K562 (cell line): ENCODE measurements around the gene PSMA6. TPM values are rescaled to one million over a fixed set of nuclear protein-coding genes. Genes with fewer than 3 reads are reported as not detected.

Source experiments
- BRCA1 ChIP-seq, 2 experiments: fragments of 450-650 bp in 1 of 2; sonication (generic) in 1 of 2; formaldehyde crosslinking in 1 of 2; IDR thresholded peaks; 2 replicates each; pipeline versions ENCODE4 v1.5.0 to v1.6.1; 2017 to 2020; ENCODE audit warnings: mild to moderate bottlenecking in 1 of 2, missing genetic modification reagents in 1 of 2
- CBX1 ChIP-seq: sonication (generic); IDR thresholded peaks from 2 replicates; pipeline ENCODE4 v1.6.1; 2016; ENCODE audit warnings: antibody characterized with exemption, low read depth, mild to moderate bottlenecking
- DIDO1 ChIP-seq: fragments of 450-650 bp; IDR thresholded peaks from 2 replicates; pipeline ENCODE4 v1.6.1; 2016; ENCODE audit warnings: low read depth, missing biosample characterization, missing genetic modification characterization
- FOXJ2 ChIP-seq: fragments of 200-800 bp; sonication (Bioruptor generic); IDR thresholded peaks from 2 replicates; pipeline ENCODE4 v1.6.1; 2016; ENCODE audit warnings: missing genetic modification characterization, missing compliant biosample characterization
- FOXK1 ChIP-seq: sonication (generic); formaldehyde crosslinking; IDR thresholded peaks from 2 replicates; pipeline ENCODE4 v1.8.0; 2022; ENCODE audit warnings: missing genetic modification reagents, mild to moderate bottlenecking, borderline replicate concordance
- FOXP1 ChIP-seq: sonication (generic); formaldehyde crosslinking; IDR thresholded peaks from 2 replicates; pipeline ENCODE4 v1.8.0; 2022; ENCODE audit warnings: mild to moderate bottlenecking, missing genetic modification reagents
- HDAC3 ChIP-seq: fragments of 450-650 bp; IDR thresholded peaks from 2 replicates; pipeline ENCODE4 v1.6.1; 2018; ENCODE audit warnings: borderline replicate concordance, mild to moderate bottlenecking, moderate library complexity; ENCODE audit not compliant: partially characterized antibody
- KDM4B ChIP-seq, 2 experiments: fragments of 450-650 bp in 1 of 2; sonication (generic) in 1 of 2; IDR thresholded peaks; 2 replicates each; pipeline ENCODE4 v1.6.1; 2016 to 2017; ENCODE audit warnings: borderline replicate concordance in 2 of 2, antibody characterized with exemption in 1 of 2, low read depth in 1 of 2, mild to moderate bottlenecking in 1 of 2
- NKRF ChIP-seq: fragments of 450-650 bp; IDR thresholded peaks from 2 replicates; pipeline ENCODE4 v1.6.1; 2016; ENCODE audit warnings: borderline replicate concordance
- NR2C1 ChIP-seq, 2 experiments: fragments of 450-650 bp; IDR thresholded peaks; 2 replicates each; pipeline ENCODE4 v1.6.1; 2017; ENCODE audit warnings: mild to moderate bottlenecking in 2 of 2, antibody characterized with exemption in 1 of 2, inconsistent platforms in 1 of 2, missing compliant biosample characterization in 1 of 2, missing genetic modification characterization in 1 of 2
- RAD51 ChIP-seq: fragments of 450-650 bp; IDR thresholded peaks from 2 replicates; pipeline ENCODE4 v1.7.1; 2016; ENCODE audit warnings: low read depth, mild to moderate bottlenecking, borderline replicate concordance
- SMARCE1 ChIP-seq: fragments of 450-650 bp; IDR thresholded peaks from 2 replicates; pipeline ENCODE4 v1.7.1; 2016; ENCODE audit warnings: mild to moderate bottlenecking
- STAG1 ChIP-seq: sonication (generic); formaldehyde crosslinking; IDR thresholded peaks from 2 replicates; pipeline ENCODE4 v1.5.0; 2020; ENCODE audit warnings: missing genetic modification reagents, borderline replicate concordance
- TAF9B ChIP-seq: fragments of 450-650 bp; IDR thresholded peaks from 2 replicates; pipeline ENCODE4 v1.6.1; 2018; ENCODE audit warnings: mild to moderate bottlenecking; ENCODE audit not compliant: partially characterized antibody
- TBP ChIP-seq: optimal IDR thresholded peaks from 2 replicates; pipeline ENCODE3; 2011; ENCODE audit warnings: low read depth, low read length, improper control_type of control experiment
- TCF7 ChIP-seq: sonication (generic); IDR thresholded peaks from 2 replicates; pipeline ENCODE4 v1.6.1; 2016; ENCODE audit warnings: antibody characterized with exemption, borderline replicate concordance
- TGIF2 ChIP-seq: sonication (generic); formaldehyde crosslinking; IDR thresholded peaks from 2 replicates; pipeline ENCODE4 v1.8.1; 2022; ENCODE audit warnings: mild to moderate bottlenecking, missing genetic modification reagents, moderate library complexity
- USF1 ChIP-seq: sonication (generic); formaldehyde crosslinking; IDR thresholded peaks from 2 replicates; pipeline ENCODE4 v1.9.0; 2022; ENCODE audit warnings: mild to moderate bottlenecking, missing genetic modification reagents
- ZNF12 ChIP-seq: sonication (generic); formaldehyde crosslinking; IDR thresholded peaks from 2 replicates; pipeline ENCODE4 v1.4.0; 2020; ENCODE audit warnings: mild to moderate bottlenecking, missing genetic modification reagents
- ZNF224 ChIP-seq: sonication (generic); formaldehyde crosslinking; IDR thresholded peaks from 2 replicates; pipeline ENCODE4 v1.8.0; 2022; ENCODE audit warnings: mild to moderate bottlenecking, missing genetic modification reagents
- ZNF511 ChIP-seq: sonication (generic); formaldehyde crosslinking; IDR thresholded peaks from 2 replicates; pipeline ENCODE4 v1.8.0; 2022; ENCODE audit warnings: mild to moderate bottlenecking, missing genetic modification reagents
- ZNF695 ChIP-seq: fragments of 450-650 bp; formaldehyde crosslinking; IDR thresholded peaks from 2 replicates; pipeline ENCODE4 v1.4.0; 2020; ENCODE audit warnings: mild to moderate bottlenecking, moderate library complexity
- ZNF76 ChIP-seq: fragments of 250-450 bp; sonication (Bioruptor Pico); IDR thresholded peaks from 2 replicates; pipeline ENCODE4 v1.4.0; 2020; ENCODE audit warnings: mild to moderate bottlenecking, moderate library complexity, borderline replicate concordance
- polyA plus RNA-seq, 8 experiments: library from polyadenylated mRNA; depleted of rRNA in 4 of 8; stranded (reverse) in 5 of 8; unstranded in 3 of 8; fragments of >200 nt; fragmentation: Nextera tagmentation in 2 of 8; fragmentation: Illumina TruSeq in 1 of 8; extraction: Ambion mirVana in 2 of 8; extraction: Trizol in 1 of 8; gene quantifications; 2 replicates each; pipeline versions ENCODE4 v1.2.1 to v1.2.3, GENCODE V29; 2011 to 2014; ENCODE audit warnings: inconsistent platforms in 1 of 8, missing spikeins in 1 of 8
- total RNA-seq, 7 experiments: library from RNA; depleted of rRNA in 6 of 7; stranded (reverse); fragments of >200 nt in 6 of 7; fragmentation: Illumina TruSeq in 2 of 7; extraction: Trizol in 2 of 7; gene quantifications; 2 replicates each; pipeline versions ENCODE4 v1.2.1 to v1.2.3, GENCODE V29; 2011 to 2021; ENCODE audit warnings: low replicate concordance in 1 of 7
- TF ChIP-seq, protein P1 (sequence below): fragments of 250-450 bp; sonication (Bioruptor Pico); IDR thresholded peaks from 2 replicates; pipeline ENCODE4 v1.4.0; 2020; ENCODE audit warnings: mild to moderate bottlenecking

Gene PSMA6
- total and polyA plus RNA-seq, 9 of the 15 experiments (the other 6 are each of a cell fraction or from before 2014, with no cell fraction given): 210 to 952 (median 288) TPM

GRCh38 chr14:35336494-35337268 is 44.5 kb downstream of the PSMA6 start (continued):
- TF ChIP-seq ZNF695 (CRISPR knock-in tag): no peak
- TF ChIP-seq CBX1: no peak
- TF ChIP-seq ZNF12: no peak
- no peak for TF ChIP-seq ZNF224 (CRISPR knock-in tag)
- TF ChIP-seq ZNF511: 0 out of 2 replicates have a peak, but pooled peaks have one; percentile 21
- no peak for TF ChIP-seq STAG1 (CRISPR knock-in tag)
- TF ChIP-seq HDAC3: no peak
- TF ChIP-seq NKRF: no peak
- no peak for TF ChIP-seq TGIF2 (CRISPR knock-in tag)
- TF ChIP-seq TBP: peak; percentile 9
- TF ChIP-seq SMARCE1: no peak; the same call in 1 of the 2 replicates
- no peak for TF ChIP-seq FOXK1 (CRISPR knock-in tag)
- TF ChIP-seq RAD51: no peak
- TF ChIP-seq TCF7: no peak
- peak; percentile 39 for TF ChIP-seq TAF9B
- TF ChIP-seq, protein P1, sequence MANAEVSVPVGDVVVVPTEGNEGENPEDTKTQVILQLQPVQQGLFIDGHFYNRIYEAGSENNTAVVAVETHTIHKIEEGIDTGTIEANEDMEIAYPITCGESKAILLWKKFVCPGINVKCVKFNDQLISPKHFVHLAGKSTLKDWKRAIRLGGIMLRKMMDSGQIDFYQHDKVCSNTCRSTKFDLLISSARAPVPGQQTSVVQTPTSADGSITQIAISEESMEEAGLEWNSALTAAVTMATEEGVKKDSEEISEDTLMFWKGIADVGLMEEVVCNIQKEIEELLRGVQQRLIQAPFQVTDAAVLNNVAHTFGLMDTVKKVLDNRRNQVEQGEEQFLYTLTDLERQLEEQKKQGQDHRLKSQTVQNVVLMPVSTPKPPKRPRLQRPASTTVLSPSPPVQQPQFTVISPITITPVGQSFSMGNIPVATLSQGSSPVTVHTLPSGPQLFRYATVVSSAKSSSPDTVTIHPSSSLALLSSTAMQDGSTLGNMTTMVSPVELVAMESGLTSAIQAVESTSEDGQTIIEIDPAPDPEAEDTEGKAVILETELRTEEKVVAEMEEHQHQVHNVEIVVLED (CRISPR knock-in tag): no peak
- TF ChIP-seq USF1 (CRISPR knock-in tag): no peak
- TF ChIP-seq BRCA1 (IDR thresholded peaks at IDR 0.05): no peak
- TF ChIP-seq BRCA1 (CRISPR knock-in tag; IDR thresholded peaks at IDR 0.05): no peak
- TF ChIP-seq ZNF76 (CRISPR knock-in tag): peak; percentile 15; the same call in 1 of the 2 replicates
- no peak for TF ChIP-seq FOXP1 (CRISPR knock-in tag)
- no peak for TF ChIP-seq FOXJ2
- peak; percentile 23; the same call in 1 of the 2 replicates for TF ChIP-seq NR2C1 (IDR thresholded peaks at IDR 0.05)
- peak; percentile 54 for TF ChIP-seq NR2C1 (tag; IDR thresholded peaks at IDR 0.05)
- TF ChIP-seq DIDO1: no peak
- no peak for TF ChIP-seq KDM4B (IDR thresholded peaks at IDR 0.05; ENCODE audit: borderline replicate concordance in 2 of 2, low read depth in 1 of 2)
